HepG2 (cell line): ENCODE results near the gene NCOA3. TPM values are rescaled to one million over a fixed set of nuclear protein-coding genes. Genes with fewer than 3 reads are reported as not detected.

Source experiments
- ATAC-seq: fragments of 200-7000 bp; cut with Tn5 transposase; 3 replicates; pipeline ENCODE4 v1.9.1; 2020; ENCODE audit warnings: mild to moderate bottlenecking, moderate library complexity
- BruUV-seq: library from RNA; stranded (reverse); fragments of 400-500 nt; replicated peaks from 2 replicates; lab custom pipeline; 2021; lab: Mats Ljungman, UMichigan
- CTCF ChIA-PET: fragments of 300-600 bp; formaldehyde crosslinking; extraction: SDS; loops from one replicate; lab custom pipeline; 2021; ENCODE audit warnings: low total read pairs, inconsistent platforms, low intra/inter-chr PET ratio; lab: Yijun Ruan, JAX
- POLR2A ChIA-PET: fragments of 350-600 bp; sonication (Branson Sonifier 250); formaldehyde crosslinking; loops from one replicate; lab custom pipeline; 2020; ENCODE audit warnings: antibody characterized with exemption, inconsistent platforms; lab: Yijun Ruan, JAX
- DNase-seq: peaks from one replicate; pipeline ENCODE4 v3.0.0-alpha.2; 2015; ENCODE audit warnings: low spot score
- FAIRE-seq: peaks from 3 replicates; lab custom pipeline; 2011; peaks lifted over from hg19 to GRCh38; lab: Jason Lieb, UNC
- H2AFZ ChIP-seq: one replicate; pipeline ENCODE4 v1.6.1; 2011; ENCODE audit warnings: low read length, inconsistent platforms
- H3K27ac ChIP-seq: fragments of 300-600 bp; 3 replicates; pipeline ENCODE4 v1.8.0; 2011; ENCODE audit warnings: mixed run types, mild to moderate bottlenecking, mixed read lengths, low read length, inconsistent platforms; ENCODE audit not compliant: insufficient read depth; ENCODE audit errors: extremely low read length
- H3K27me3 ChIP-seq, 2 experiments: fragments of 200-600 bp in 1 of 2; 2 replicates in 1 of 2; 3 replicates in 1 of 2; pipeline versions ENCODE4 v1.6.0 to v1.8.0; 2011; ENCODE audit warnings: low read length in 2 of 2, mild to moderate bottlenecking in 2 of 2, moderate library complexity in 2 of 2, inconsistent platforms in 1 of 2; ENCODE audit not compliant: insufficient read depth in 2 of 2, control insufficient read depth in 1 of 2
- H3K36me3 ChIP-seq, 2 experiments: fragments of 200-600 bp in 1 of 2; replicated peaks in 1 of 2; 2 replicates in 1 of 2; 3 replicates in 1 of 2; pipeline versions ENCODE4 v1.5.1 to v1.8.0; 2011; ENCODE audit warnings: low read length in 2 of 2, inconsistent platforms in 1 of 2; ENCODE audit not compliant: insufficient read depth in 2 of 2, control insufficient read depth in 1 of 2
- H3K4me1 ChIP-seq: 2 replicates; pipeline ENCODE4 v1.5.1; 2012; ENCODE audit warnings: low read length, inconsistent platforms; ENCODE audit not compliant: insufficient read depth
- H3K4me2 ChIP-seq: 2 replicates; pipeline ENCODE4 v1.6.0; 2011; ENCODE audit warnings: low read depth, low read length, inconsistent platforms
- H3K4me3 ChIP-seq, 3 experiments: fragments of 200-600 bp in 1 of 3; sonication (generic), shearing (Covaris generic) in 1 of 3; replicated peaks in 1 of 3; 2 replicates each; pipeline ENCODE4 v1.5.1; 2011 to 2016; ENCODE audit warnings: low read length in 3 of 3, inconsistent platforms in 2 of 3, low read depth in 2 of 3, mild to moderate bottlenecking in 2 of 3, control low read depth in 1 of 3, mixed read lengths in 1 of 3; ENCODE audit not compliant: insufficient read depth in 1 of 3
- H3K79me2 ChIP-seq: one replicate; pipeline ENCODE4 v1.6.1; 2011; ENCODE audit warnings: low read length, inconsistent platforms; ENCODE audit not compliant: insufficient read depth
- H3K9ac ChIP-seq: 2 replicates; pipeline ENCODE4 v1.6.0; 2011; ENCODE audit warnings: mild to moderate bottlenecking, low read depth, low read length, inconsistent platforms; ENCODE audit not compliant: insufficient read depth
- H3K9me3 ChIP-seq: 2 replicates; pipeline ENCODE4 v1.5.1; 2012; ENCODE audit warnings: mild to moderate bottlenecking, low read length
- H4K20me1 ChIP-seq: 2 replicates; pipeline ENCODE4 v1.6.0; 2011; ENCODE audit warnings: inconsistent platforms, mild to moderate bottlenecking, low read length, moderate library complexity; ENCODE audit not compliant: insufficient read depth
- ATM ChIP-seq: fragments of 450-650 bp; IDR thresholded peaks from 2 replicates; pipeline ENCODE4 v1.7.1; 2017; ENCODE audit warnings: mild to moderate bottlenecking, borderline replicate concordance
- IRF9 ChIP-seq: sonication (generic); formaldehyde crosslinking; IDR thresholded peaks from 2 replicates; pipeline ENCODE4 v1.8.0; 2022; ENCODE audit warnings: missing genetic modification reagents, mild to moderate bottlenecking, borderline replicate concordance
- KDM5B ChIP-seq: sonication (generic); formaldehyde crosslinking; IDR thresholded peaks from 2 replicates; pipeline ENCODE4 v1.4.0; 2020; ENCODE audit warnings: missing genetic modification reagents, mild to moderate bottlenecking, borderline replicate concordance
- MIER3 ChIP-seq: IDR thresholded peaks from 2 replicates; pipeline ENCODE4 v1.6.1; 2016; ENCODE audit warnings: missing compliant biosample characterization, borderline replicate concordance
- MTF1 ChIP-seq: sonication (generic); formaldehyde crosslinking; IDR thresholded peaks from 2 replicates; pipeline ENCODE4 v1.5.0; 2020; ENCODE audit warnings: missing genetic modification reagents
- NFRKB ChIP-seq: fragments of 450-650 bp; IDR thresholded peaks from 2 replicates; pipeline ENCODE4 v1.6.1; 2017
- NPAS2 ChIP-seq: sonication (generic); formaldehyde crosslinking; IDR thresholded peaks from 2 replicates; pipeline ENCODE4 v1.8.0; 2022; ENCODE audit warnings: mild to moderate bottlenecking, missing genetic modification reagents, borderline replicate concordance
- RFX3 ChIP-seq: IDR thresholded peaks from 2 replicates; pipeline ENCODE4 v1.6.1; 2016; ENCODE audit warnings: missing biosample characterization, missing genetic modification reagents
- RXRA ChIP-seq: sonication (generic); formaldehyde crosslinking; IDR thresholded peaks from 2 replicates; pipeline ENCODE4 v1.5.1; 2020; ENCODE audit warnings: missing genetic modification reagents
- SAFB2 ChIP-seq: sonication (generic); formaldehyde crosslinking; IDR thresholded peaks from 2 replicates; pipeline ENCODE4 v1.5.1; 2020; ENCODE audit warnings: missing genetic modification reagents, low read depth, mild to moderate bottlenecking, borderline replicate concordance
- SSRP1 ChIP-seq: IDR thresholded peaks from 2 replicates; pipeline ENCODE4 v1.6.1; 2016; ENCODE audit warnings: control low read depth
- TEF ChIP-seq: sonication (generic); formaldehyde crosslinking; IDR thresholded peaks from 2 replicates; pipeline ENCODE4 v1.5.0; 2020; ENCODE audit warnings: missing genetic modification reagents
- XBP1 ChIP-seq: sonication (generic); formaldehyde crosslinking; IDR thresholded peaks from 2 replicates; pipeline ENCODE4 v1.5.0; 2020; ENCODE audit warnings: missing genetic modification reagents
- ZBTB26 ChIP-seq: IDR thresholded peaks from 2 replicates; pipeline ENCODE4 v1.6.1; 2016; ENCODE audit warnings: missing compliant biosample characterization, missing genetic modification reagents, borderline replicate concordance
- ZBTB8A ChIP-seq: sonication (generic); formaldehyde crosslinking; IDR thresholded peaks from 2 replicates; pipeline ENCODE4 v1.4.0; 2020; ENCODE audit warnings: mild to moderate bottlenecking, low read depth, missing genetic modification reagents, borderline replicate concordance
- ZNF280D ChIP-seq: sonication (generic); formaldehyde crosslinking; IDR thresholded peaks from 2 replicates; pipeline ENCODE4 v1.5.1; 2020; ENCODE audit warnings: mild to moderate bottlenecking, missing genetic modification reagents
- ZNF772 ChIP-seq: sonication (generic); formaldehyde crosslinking; IDR thresholded peaks from 2 replicates; pipeline ENCODE4 v1.5.0; 2020; ENCODE audit warnings: mild to moderate bottlenecking, missing genetic modification reagents
- ZNF775 ChIP-seq: sonication (generic); formaldehyde crosslinking; IDR thresholded peaks from 2 replicates; pipeline ENCODE4 v1.4.0; 2020; ENCODE audit warnings: missing genetic modification reagents, mild to moderate bottlenecking, moderate library complexity, borderline replicate concordance
- WGBS: methylation state at CpG from one replicate; pipeline ENCODE4 v1.1.6; 2017; ENCODE audit warnings: low lambda C conversion rate; 5-methylcytosine and 5-hydroxymethylcytosine counted together
- in situ Hi-C: cut with HindIII; loops from 2 replicates; pipeline ENCODE4 v1.10.0; 2017; ENCODE audit warnings: low pct_unique_long_range_greater_than_20kb; ENCODE audit not compliant: extremely low pct_ligation_motif_present
- intact Hi-C: fragments of 100-400 bp; cut with micrococcal nuclease; formaldehyde crosslinking; loops from one replicate; pipeline ENCODE4 v1.10.0; 2022; ENCODE audit not compliant: unreplicated experiment
- polyA plus RNA-seq, 8 experiments: library from polyadenylated mRNA; depleted of rRNA in 3 of 8; stranded (reverse) in 7 of 8; unstranded in 1 of 8; fragments of >200 nt; fragmentation: Illumina TruSeq in 4 of 8; extraction: Trizol in 4 of 8; gene quantifications; 2 replicates each; pipeline versions ENCODE4 v1.2.1 to v1.2.3, GENCODE V29; 2011 to 2016; ENCODE audit warnings: low read depth in 4 of 8, missing spikeins in 1 of 8, mixed read lengths in 1 of 8; ENCODE audit not compliant: insufficient read depth in 1 of 8
- total RNA-seq, 5 experiments: library from RNA; depleted of rRNA; stranded (reverse); fragments of >200 nt; fragmentation: Illumina TruSeq; extraction: Trizol; gene quantifications; 2 replicates each; pipeline ENCODE4 v1.2.3, GENCODE V29; 2016; ENCODE audit warnings: low read depth in 1 of 5

The NCOA3 gene
- total and polyA plus RNA-seq, 2 of the 13 experiments (the other 11 are each of a cell fraction or from before 2014, with no cell fraction given) = 35.0 to 56.8 TPM

- intact Hi-C loops = loop anchor here (1.0 to 5.0 kb wide), 4 partner anchors 33 to 943 kb away; no protein-coding TSS in a partner anchor
- FAIRE-seq (peak; percentile 81), DNase-seq (peak; percentile 69), ATAC-seq (peak; percentile 64)
- H3K9ac ChIP-seq = no peak overlapping the region
- peaks cover 40% of the 10 kb centered on the region for H3K4me1 ChIP-seq
- no peak overlapping the region for H3K4me3 ChIP-seq
- in situ Hi-C loops = loop anchor here (5.0 kb wide), 1 partner anchor 34 kb away; no protein-coding TSS in a partner anchor
- no peaks in the 10 kb centered on the region for H3K9me3 ChIP-seq
- CTCF ChIA-PET = interaction anchor here (1.0 to 3.2 kb wide), 8 partner anchors 14 to 943 kb away, joined by 3 to 40 read pairs (median 4); no protein-coding TSS in a partner anchor
- H4K20me1 ChIP-seq = no peaks in the 10 kb centered on the region
- 39% methylated on average over 15 of the region's 15 CpGs for WGBS
- POLR2A ChIA-PET = no interaction called here
- no peaks in the 10 kb centered on the region for H3K79me2 ChIP-seq
- H3K4me2 ChIP-seq = no peak overlapping the region
- BruUV-seq = no TSS peak
- H2AFZ ChIP-seq = no peak overlapping the region
- no peaks in the 10 kb centered on the region for H3K36me3 ChIP-seq
- no peak overlapping the region for H3K27ac ChIP-seq
- H3K27me3 ChIP-seq = no peaks in the 10 kb centered on the region
- no peak for TF ChIP-seq ATM
- no peak for TF ChIP-seq MTF1 (CRISPR knock-in tag)
- TF ChIP-seq RXRA (CRISPR knock-in tag) = 0 out of 2 replicates have a peak, but pooled peaks have one; percentile 24
- no peak for TF ChIP-seq ZNF775 (CRISPR knock-in tag)
- TF ChIP-seq ZBTB8A (CRISPR knock-in tag) = no peak
- no peak for TF ChIP-seq TEF (CRISPR knock-in tag)
- TF ChIP-seq SSRP1 (CRISPR knock-in tag) = no peak
- no peak for TF ChIP-seq ZBTB26 (CRISPR knock-in tag)
- peak; percentile 82; the same call in 1 of the 2 replicates for TF ChIP-seq KDM5B (CRISPR knock-in tag)
- TF ChIP-seq MIER3 (CRISPR knock-in tag) = peak; percentile 63; the same call in 1 of the 2 replicates
- TF ChIP-seq IRF9 (CRISPR knock-in tag) = no peak
- no peak for TF ChIP-seq ZNF772 (CRISPR knock-in tag)
- TF ChIP-seq SAFB2 = no peak
- TF ChIP-seq RFX3 (CRISPR knock-in tag) = no peak
- no peak for TF ChIP-seq NFRKB
- no peak for TF ChIP-seq XBP1 (CRISPR knock-in tag)
- TF ChIP-seq ZNF280D (CRISPR knock-in tag) = no peak
- no peak for TF ChIP-seq NPAS2 (CRISPR knock-in tag)
These were observed 176.2 kb downstream of the NCOA3 start for GRCh38 chr20:47677635-47678453.
